ENCODE results near the gene PRPSAP2.
A peak's percentile ranks its signal among the peaks of the same experiment; 100 is the strongest.
"Not testable (repeated sequence)": the region's sequence is repeated elsewhere in the genome, so short reads cannot be mapped to it uniquely, and the experiment has no call there.

Gene PRPSAP2

GRCh38 chr17:18857864-18858566 lies at the start of gene PRPSAP2:
PRPSAP2 (plus strand) TSS chr17:18858131; CDS start chr17:18865834, 7,703 bp downstream.
- peak; percentile 93 for DNase-seq (ENCODE audit: low spot score)

GRCh38 chr17:18815924-18816323 lies 42.0 kb upstream of the PRPSAP2 start:
- DNase-seq (ENCODE audit: low spot score): not testable (repeated sequence)

GRCh38 chr17:18816489-18817371 lies 41.2 kb upstream of the PRPSAP2 start:
- DNase-seq (ENCODE audit: low spot score): peak; percentile 63

- not testable (repeated sequence) for DNase-seq (ENCODE audit: low spot score)
These were observed 36.5 kb upstream of the PRPSAP2 start for GRCh38 chr17:18821430-18821829.

- not testable (repeated sequence) for DNase-seq (ENCODE audit: low spot score)
These were observed 30.3 kb upstream of the PRPSAP2 start for GRCh38 chr17:18827613-18828012.

GRCh38 chr17:18848501-18848900 lies 9.4 kb upstream of the PRPSAP2 start:
- no peak for DNase-seq (ENCODE audit: low spot score)

GRCh38 chr17:18850679-18851078 lies 7.3 kb upstream of the PRPSAP2 start:
- DNase-seq (ENCODE audit: low spot score): no peak

GRCh38 chr17:18851201-18851600 lies 6.7 kb upstream of the PRPSAP2 start:
- DNase-seq (ENCODE audit: low spot score): no peak

GRCh38 chr17:18854956-18855355 lies 3.0 kb upstream of the PRPSAP2 start:
- DNase-seq (ENCODE audit: low spot score): no peak

GRCh38 chr17:18855831-18856569 lies 1.9 kb upstream of the PRPSAP2 start:
- peak; percentile 93 for DNase-seq (ENCODE audit: low spot score)

GRCh38 chr17:18856570-18856915 lies 1.4 kb upstream of the PRPSAP2 start:
- DNase-seq (ENCODE audit: low spot score): no peak

- DNase-seq (ENCODE audit: low spot score): no peak
These were observed 775 bp downstream of the PRPSAP2 start for GRCh38 chr17:18858567-18859245.

GRCh38 chr17:18859256-18859655 lies 1.3 kb downstream of the PRPSAP2 start:
- no peak for DNase-seq (ENCODE audit: low spot score)

- DNase-seq (ENCODE audit: low spot score): no peak
These were observed 2.4 kb downstream of the PRPSAP2 start for GRCh38 chr17:18860161-18860972.

GRCh38 chr17:18862011-18862410 lies 4.1 kb downstream of the PRPSAP2 start:
- DNase-seq (ENCODE audit: low spot score): no peak

GRCh38 chr17:18864996-18865395 lies 7.1 kb downstream of the PRPSAP2 start:
- DNase-seq (ENCODE audit: low spot score): not testable (repeated sequence)

- no peak for DNase-seq (ENCODE audit: low spot score)
These were observed 9.2 kb downstream of the PRPSAP2 start for GRCh38 chr17:18866866-18867813.

- DNase-seq (ENCODE audit: low spot score): peak; percentile 13
These were observed 19.2 kb downstream of the PRPSAP2 start for GRCh38 chr17:18877104-18877645.

- DNase-seq (ENCODE audit: low spot score): no peak
These were observed 30.9 kb downstream of the PRPSAP2 start for GRCh38 chr17:18888766-18889290.
